ENCODE data around the gene KRTAP3-3.

- TF ChIP-seq CTCF (IDR thresholded peaks at IDR 0.05; ENCODE audit: low read depth, low read length) (no peak), POLR2A (IDR thresholded peaks at IDR 0.05; ENCODE audit: extremely low read depth, insufficient read length) (no peak), MAX (IDR thresholded peaks at IDR 0.05; ENCODE audit: low read depth, low read length) (no peak), MYC (IDR thresholded peaks at IDR 0.05; ENCODE audit: low read depth, low read length) (no peak)
Measured at GRCh38 chr17:40961591-40961990, 32.4 kb downstream of the KRTAP3-3 start.

All from NB4 (cell line).